ENCODE results near the gene TTLL1.

DNA sequence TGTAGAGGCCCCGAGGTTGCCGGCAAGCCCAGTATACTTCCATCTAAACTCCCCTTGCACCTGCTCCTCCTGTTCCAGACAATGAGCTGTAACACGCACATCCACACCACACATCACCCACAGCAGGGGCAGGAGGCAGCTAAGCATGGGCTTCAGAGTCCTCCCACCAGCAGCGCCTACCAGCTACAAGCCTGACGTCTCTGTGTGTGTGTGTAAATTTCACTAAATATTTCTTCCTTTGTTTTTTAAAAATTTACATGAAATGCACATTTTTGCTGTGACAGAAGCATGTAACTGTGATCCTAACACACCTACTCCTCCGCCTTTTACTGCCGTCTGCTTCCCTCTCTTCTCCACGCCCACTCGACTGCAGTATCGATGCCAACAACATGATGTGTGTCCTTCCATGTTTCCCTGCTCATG lies 44.9 kb downstream of the TTLL1 start:
- TF ChIP-seq POLR2A (IDR thresholded peaks at IDR 0.05) = no peak
- TF ChIP-seq, protein P1, sequence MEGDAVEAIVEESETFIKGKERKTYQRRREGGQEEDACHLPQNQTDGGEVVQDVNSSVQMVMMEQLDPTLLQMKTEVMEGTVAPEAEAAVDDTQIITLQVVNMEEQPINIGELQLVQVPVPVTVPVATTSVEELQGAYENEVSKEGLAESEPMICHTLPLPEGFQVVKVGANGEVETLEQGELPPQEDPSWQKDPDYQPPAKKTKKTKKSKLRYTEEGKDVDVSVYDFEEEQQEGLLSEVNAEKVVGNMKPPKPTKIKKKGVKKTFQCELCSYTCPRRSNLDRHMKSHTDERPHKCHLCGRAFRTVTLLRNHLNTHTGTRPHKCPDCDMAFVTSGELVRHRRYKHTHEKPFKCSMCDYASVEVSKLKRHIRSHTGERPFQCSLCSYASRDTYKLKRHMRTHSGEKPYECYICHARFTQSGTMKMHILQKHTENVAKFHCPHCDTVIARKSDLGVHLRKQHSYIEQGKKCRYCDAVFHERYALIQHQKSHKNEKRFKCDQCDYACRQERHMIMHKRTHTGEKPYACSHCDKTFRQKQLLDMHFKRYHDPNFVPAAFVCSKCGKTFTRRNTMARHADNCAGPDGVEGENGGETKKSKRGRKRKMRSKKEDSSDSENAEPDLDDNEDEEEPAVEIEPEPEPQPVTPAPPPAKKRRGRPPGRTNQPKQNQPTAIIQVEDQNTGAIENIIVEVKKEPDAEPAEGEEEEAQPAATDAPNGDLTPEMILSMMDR (IDR thresholded peaks at IDR 0.05) = no peak
- TF ChIP-seq EP300 (IDR thresholded peaks at IDR 0.05) = no peak
- no peak for TF ChIP-seq POLR2AphosphoS5 (IDR thresholded peaks at IDR 0.05)

Measured in sigmoid colon (tissue), 4 donors.